Stimulated activated CD4-positive, alpha-beta T cell treated with anti-CD3 and anti-CD28 coated beads, Interleukin-15, amount 100 ng/mL, for 1 hour (primary cell): Measurements from ENCODE around the gene S100A12.
"Not testable (repeated sequence)": the region's sequence is repeated elsewhere in the genome, so short reads cannot be mapped to it uniquely, and the experiment has no call there.

Experiments
- DNase-seq, 2 donors: peaks; one replicate each; pipeline ENCODE4 v3.0.0-alpha.2; 2020; ENCODE audit warnings: low read depth in 1 of 2, low spot score in 1 of 2

The S100A12 gene

GRCh38 chr1:153375511-153375910 is at the start of gene S100A12:
Gene S100A12, minus strand, starts transcription at chr1:153375621. Its CDS starts 1,029 bp downstream, at chr1:153374592.
- no peak for DNase-seq

GRCh38 chr1:153422450-153423068 is 47.1 kb upstream of the S100A12 start:
- DNase-seq = peak; percentile 15 to 51

DNA sequence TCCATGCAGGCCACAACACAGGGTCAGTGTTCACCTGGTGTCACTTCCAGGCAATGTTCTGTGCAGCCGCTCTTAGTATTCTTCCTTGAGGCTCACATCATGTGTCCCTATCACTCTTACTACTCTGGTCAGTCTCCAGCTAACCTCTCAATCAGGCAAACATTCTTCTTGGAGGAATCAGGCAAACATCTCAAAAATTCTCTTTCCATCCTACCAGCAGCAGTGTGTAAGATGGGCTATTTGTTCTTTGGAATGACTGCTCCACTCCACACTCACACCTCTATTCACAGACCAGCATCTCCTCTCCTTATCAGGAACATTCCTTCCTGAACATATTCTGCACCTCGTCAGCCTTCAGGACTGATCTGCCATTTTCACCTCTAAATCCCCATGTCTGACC is 44.9 kb upstream of the S100A12 start:
- DNase-seq = no peak

- not testable (repeated sequence) for DNase-seq
Observed at GRCh38 chr1:153419436-153419793, 44.0 kb upstream of the S100A12 start.

GRCh38 chr1:153418758-153419435 is 43.5 kb upstream of the S100A12 start:
- not testable (repeated sequence) for DNase-seq

GRCh38 chr1:153417136-153417888 is 41.9 kb upstream of the S100A12 start:
- no peak for DNase-seq

DNA sequence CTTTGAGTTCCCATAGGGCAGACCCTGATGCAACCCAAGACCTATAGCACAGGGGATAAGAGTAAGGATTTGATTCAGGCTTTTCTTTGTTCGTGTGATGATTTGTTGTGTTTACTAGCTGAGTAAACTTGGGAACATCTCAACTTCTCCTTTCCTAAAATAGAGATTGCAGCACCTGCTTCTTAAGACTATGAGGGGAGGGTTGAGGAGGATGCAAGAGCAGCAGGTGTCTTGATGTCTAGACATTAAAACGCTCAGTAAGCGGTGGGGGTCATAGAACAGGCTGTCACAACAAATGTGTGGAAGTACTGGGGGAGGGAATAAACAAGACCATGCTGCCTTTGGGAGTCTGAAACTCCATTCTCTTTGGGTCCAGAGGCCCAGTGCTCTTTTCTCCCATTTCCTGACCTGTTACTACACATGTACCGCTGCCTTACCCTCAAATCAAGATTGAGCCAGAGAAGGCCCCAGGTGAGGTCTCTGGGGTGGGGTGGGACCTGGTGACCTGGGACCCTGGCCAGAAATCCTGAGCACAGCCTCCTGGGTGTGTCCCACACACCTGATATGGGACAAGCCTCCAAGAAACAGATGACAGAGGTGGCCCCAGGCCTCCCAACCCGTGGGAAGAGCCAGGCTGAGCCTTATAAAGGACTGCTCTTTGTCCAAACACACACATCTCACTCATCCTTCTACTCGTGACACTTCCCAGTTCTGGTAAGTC is 40.6 kb upstream of the S100A12 start, which contains the start of gene S100A7A:
TSS of gene S100A7A (plus strand) at position 671 of the 721 bp plus-strand sequence. CDS start 1,563 bp downstream, outside the sequence.
- no peak for DNase-seq

DNA sequence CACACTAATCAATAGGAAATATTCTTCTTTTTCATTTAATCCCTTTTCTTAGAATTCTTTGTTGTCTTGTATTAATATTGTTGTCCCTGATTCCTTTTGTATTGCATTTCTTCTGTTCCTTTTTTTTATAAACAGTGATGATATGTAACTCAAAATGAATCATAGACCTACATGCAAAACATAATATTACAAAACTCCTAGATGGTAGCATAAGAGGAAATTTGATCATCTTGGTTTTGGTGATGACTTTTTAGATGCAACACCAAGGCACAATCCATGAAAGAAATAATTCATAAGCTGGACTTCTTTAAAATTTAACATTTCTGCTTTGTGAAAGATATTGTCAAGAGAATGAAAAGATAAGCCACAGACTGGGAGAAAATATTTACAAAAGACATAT is 38.5 kb upstream of the S100A12 start:
- DNase-seq = not testable (repeated sequence)

- DNase-seq = not testable (repeated sequence)
Observed at GRCh38 chr1:153407274-153407673, 31.9 kb upstream of the S100A12 start.

GRCh38 chr1:153405825-153406599 is 30.6 kb upstream of the S100A12 start:
- DNase-seq = not testable (repeated sequence)

DNA sequence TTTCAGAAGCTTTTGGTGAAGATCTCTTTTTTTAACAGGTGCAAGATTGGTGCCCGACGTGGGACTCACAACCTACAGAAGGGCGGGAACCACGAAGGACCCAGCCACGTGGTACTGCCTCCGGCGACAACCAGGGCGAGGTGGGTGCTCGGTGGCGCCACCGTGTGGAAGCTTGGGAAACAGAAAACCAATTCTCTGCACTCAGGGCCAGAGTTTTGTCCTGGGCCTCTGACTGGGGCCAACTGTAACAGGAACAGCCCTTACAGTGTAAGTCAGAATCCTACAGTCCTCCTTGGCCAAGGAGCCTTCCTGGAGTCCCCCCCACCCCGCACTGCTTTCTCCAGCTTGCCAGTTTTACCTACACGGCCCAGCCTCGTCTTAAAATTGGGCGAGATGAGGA is 29.3 kb upstream of the S100A12 start:
- DNase-seq = peak; percentile 18 to 50

DNA sequence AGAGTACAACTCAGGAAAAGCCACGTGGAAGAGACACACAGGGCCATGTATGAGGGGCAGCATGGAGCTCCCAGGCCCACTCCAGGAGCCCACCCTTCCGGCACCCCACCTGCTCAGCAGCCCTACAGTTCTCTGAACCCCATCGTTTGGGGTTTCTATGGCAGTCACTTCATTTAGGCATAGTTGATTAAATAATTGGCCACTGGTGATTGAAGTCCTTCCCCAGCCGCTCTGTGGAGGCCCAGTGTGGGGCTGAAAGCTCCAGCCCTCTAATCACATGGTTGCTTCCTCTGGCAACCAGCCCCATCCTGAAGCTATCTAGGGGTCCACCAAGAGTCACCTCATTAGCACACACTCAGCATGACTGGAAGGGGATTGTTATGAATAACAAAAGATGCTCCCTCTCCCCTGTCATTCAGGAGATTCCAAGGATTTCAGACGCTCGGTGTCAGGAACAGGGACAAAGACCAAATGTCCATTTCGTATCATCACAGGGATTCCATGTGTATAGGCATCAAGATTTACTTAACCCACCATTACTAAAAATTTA is 28.7 kb upstream of the S100A12 start:
- no peak for DNase-seq

DNA sequence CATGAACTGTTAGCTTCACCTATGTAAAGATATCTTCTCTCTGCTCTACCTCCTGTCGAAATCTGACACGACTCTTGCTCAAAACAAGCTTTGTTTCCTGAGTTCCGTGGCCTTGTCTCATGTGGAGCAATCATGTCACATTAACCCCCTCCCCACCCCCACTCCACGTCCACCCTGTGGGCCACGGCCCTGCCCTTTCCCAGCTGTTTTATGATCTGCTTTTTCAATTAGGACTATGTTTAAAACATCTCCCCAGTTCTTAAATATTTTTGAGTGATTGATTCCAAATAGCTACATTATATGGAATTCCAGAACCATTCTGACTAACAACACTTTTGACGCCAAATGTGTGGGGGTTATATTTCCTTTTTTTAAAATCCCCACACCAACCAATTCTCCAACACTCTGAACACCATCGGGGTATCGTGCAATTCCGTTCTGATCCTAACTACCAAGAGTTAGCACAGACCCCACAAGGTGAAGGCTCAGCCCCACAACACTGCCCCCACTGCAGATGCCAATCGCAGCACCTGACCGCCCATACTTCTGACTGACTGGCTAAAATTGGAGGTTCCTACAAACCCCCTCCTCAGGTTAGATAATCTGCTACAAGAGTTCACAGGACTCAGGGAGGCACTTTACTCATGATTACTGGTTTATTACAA is 28.1 kb upstream of the S100A12 start:
- no peak for DNase-seq

DNA sequence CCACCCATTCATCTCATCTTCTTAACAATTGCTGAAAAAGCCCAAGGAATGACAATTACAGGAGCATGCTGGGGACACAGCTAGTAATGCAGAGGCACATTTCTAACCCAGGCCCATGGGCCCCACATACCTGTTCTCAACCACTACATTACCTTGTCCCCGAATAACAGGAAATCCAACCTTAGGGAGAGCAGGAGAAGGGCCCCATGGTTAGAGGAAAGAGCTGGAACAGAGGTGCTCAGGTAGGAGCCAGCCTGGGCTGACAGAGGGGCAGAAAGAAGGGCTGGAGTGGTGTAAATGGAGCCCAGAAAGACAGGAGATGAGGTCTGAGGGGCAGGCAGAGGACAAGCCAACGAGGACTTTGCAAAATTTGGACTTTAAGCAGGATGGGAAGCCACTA is 26.8 kb upstream of the S100A12 start:
- no peak for DNase-seq

- no peak for DNase-seq
Observed at GRCh38 chr1:153401461-153401860, 26.0 kb upstream of the S100A12 start.

DNA sequence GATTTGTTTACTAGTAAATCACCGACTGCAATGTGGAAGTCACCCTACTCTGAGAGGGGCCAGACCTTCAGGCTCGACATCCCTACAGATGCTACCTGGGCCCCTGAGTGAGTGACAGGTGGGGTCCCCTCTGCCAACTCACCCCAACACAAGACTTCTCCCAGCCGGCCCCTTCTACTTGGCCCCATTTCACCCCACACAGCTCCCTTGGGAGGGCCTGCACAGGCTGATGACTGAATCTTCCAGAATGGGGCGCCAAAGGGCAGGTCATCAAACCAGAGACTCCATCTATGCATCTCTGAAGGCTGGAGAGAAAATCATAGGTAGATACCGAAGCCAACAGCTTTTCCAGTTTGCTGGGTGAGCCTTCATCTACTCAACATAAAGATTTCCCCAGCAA is 24.8 kb upstream of the S100A12 start:
- no peak for DNase-seq

GRCh38 chr1:153399401-153400055 is 24.1 kb upstream of the S100A12 start:
- DNase-seq = no peak

DNA sequence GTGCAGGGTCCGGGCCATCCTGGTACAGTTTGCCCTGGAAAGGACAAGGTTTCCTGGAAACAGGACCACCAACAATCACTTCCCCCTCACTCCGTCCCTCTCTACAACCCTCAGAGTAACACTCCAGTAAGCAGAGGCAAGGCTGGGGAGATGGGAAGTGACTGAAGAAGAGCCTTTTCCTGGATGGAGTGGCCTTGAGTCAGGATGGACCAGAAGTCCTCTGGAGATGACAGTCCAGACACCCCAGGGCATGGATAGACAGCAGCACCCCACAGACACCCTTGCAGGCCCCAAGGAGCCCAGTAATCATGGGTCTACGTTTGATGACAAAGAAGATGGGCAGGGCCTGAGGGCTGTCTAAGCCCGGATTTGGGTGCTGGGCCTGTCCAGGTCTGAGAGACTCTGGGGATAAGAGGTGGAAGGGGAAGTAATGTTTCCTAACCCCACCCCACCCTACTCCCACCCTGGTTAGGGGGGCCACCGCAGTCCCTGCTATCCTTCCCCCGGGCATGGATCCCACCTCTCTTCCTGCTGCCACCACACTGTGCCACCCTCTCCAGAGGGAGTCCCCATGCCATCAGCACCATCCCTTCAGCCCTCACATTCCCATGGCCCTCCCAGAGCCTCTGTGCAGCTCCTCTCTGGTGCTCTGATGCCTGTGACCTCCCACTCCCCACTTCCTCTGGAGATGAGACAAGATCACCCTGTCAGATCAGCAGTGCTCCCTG is 22.7 kb upstream of the S100A12 start:
- no peak for DNase-seq
